GM12892 (cell line): Measurements from ENCODE around the gene RANBP1.

Source experiments
- POLR2A ChIP-seq: IDR thresholded peaks from 2 replicates; pipeline ENCODE4 v1.6.1; 2011; ENCODE audit warnings: low read depth, low read length, control low read depth
- POLR2AphosphoS5 ChIP-seq: IDR thresholded peaks from 2 replicates; pipeline ENCODE4 v1.6.1; 2011; ENCODE audit warnings: low read depth, low read length, control low read depth

- TF ChIP-seq POLR2A (no peak), POLR2AphosphoS5 (no peak)
These were observed 14.3 kb upstream of the RANBP1 start for GRCh38 chr22:20101638-20102037.
